IPS DF 19.7 (cell line): ENCODE results near the gene RIPPLY3.

ENCODE experiments used
- DNase-seq: peaks from one replicate; pipeline ENCODE4 v3.0.0-alpha.2; 2013; ENCODE audit warnings: low read depth, low spot score

Gene RIPPLY3

DNA sequence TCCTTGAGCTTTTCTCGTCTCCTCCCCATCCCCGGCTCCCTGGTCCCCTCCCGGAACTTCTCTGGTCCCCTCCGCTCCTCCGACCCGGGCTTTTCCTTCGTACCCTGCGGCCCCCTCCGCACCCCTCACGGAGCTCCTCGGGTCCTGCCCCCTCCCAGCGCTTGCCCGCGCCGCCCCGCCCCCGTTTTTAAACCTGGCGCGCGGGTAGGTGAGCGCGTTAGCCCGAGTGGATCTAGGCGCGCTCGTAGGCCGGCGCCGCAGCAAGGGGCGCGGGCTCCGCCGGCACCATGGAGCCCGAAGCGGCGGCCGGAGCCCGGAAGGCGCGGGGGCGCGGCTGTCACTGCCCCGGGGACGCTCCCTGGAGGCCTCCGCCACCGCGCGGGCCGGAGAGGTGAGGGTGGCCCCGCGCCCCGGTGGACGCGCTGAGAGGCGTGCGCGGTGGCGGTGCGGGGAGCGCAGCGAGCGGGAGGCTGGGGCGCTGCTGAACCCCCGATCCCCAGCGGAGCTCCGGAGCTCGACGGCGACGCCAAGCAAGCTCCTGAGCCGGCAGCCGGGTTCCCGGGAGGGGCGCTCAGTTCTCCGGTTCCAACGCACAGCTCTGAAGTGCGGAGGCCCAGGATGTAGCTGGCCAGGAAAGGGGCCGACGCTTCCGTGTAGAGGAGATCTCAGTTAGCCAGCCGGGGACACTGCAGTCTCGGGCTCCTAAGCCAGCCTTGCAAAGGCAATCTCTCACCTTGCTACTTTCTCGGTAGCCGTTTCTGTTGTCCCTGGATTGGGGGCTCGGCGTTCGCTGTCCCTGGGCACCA lies at the start of gene RIPPLY3:
RIPPLY3 (plus strand) TSS at position 217 of the 806 bp plus-strand sequence; CDS start at position 288, 71 bp downstream.
- no peak for DNase-seq

DNA sequence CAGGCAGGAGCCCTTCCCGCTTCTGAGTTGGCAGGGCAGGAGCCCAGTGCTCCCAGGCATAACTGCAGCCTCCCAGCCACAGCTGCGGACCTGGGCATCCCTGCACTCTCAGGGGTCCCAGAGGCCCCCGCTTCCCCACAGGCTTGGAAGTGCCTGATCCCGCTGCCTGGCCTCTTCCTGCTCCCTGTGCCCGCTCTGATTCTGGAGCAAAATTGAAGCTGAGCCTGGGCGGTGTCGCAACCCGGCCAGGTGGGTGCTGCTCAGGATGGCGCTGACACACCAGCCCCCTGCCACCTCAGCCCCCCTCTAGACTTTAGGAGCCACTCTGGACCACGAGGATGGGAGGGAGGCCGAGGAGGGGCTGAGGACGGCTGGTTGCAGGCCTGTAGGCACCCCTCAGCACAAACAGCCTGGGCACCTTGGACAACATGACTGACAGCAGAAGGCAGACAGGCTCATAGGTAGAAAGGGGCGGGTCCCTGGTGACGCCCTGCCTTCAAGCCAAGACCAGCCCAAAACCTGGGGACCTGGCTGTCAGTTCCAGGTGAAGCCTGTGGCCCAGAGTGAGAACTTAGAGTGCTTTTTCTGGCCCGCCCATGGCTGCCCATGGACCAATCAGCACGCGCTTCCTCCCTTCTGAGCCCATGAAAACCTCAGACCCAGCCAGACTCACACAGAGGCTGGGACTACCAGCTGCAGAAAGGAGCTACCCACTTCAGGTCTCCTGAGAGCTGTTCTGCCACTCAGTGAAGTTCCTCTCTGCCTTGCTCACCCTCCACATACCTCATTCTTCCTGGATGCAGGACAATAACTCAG lies 47.3 kb upstream of the RIPPLY3 start:
- peak; percentile 38 for DNase-seq

DNA sequence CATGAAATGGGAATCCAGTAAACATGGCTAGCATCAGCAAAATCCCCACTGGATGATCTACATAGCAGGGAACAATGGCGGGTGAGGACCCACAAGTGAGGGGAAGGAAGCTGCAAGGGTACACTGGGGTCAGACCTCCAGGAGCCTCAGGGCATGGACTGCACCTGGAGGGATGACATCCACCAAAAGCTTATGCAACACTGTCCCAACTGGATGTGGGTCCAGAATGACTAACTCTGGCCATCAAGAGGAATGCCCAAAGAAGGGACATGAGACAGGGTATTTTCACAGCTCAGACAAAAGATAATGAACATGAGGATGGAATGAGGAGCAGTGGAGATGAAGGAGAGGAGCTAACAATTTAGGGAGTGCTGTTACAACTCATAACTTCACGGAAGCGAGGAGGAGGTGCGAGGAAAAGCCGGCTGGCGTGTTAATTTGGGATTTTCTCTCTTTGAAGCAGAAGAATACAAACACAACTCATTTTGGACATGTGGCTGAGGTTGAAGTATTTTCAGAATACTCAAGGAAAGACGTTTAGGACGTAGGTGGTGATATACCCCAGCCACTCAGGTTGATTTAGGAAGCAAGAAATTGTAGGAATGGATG lies 45.7 kb upstream of the RIPPLY3 start:
- DNase-seq, result no peak

- DNase-seq, result no peak
These were observed 44.3 kb upstream of the RIPPLY3 start for GRCh38 chr21:36962098-36962780.

- DNase-seq, result no peak
These were observed 42.1 kb upstream of the RIPPLY3 start for GRCh38 chr21:36964398-36964797.

DNA sequence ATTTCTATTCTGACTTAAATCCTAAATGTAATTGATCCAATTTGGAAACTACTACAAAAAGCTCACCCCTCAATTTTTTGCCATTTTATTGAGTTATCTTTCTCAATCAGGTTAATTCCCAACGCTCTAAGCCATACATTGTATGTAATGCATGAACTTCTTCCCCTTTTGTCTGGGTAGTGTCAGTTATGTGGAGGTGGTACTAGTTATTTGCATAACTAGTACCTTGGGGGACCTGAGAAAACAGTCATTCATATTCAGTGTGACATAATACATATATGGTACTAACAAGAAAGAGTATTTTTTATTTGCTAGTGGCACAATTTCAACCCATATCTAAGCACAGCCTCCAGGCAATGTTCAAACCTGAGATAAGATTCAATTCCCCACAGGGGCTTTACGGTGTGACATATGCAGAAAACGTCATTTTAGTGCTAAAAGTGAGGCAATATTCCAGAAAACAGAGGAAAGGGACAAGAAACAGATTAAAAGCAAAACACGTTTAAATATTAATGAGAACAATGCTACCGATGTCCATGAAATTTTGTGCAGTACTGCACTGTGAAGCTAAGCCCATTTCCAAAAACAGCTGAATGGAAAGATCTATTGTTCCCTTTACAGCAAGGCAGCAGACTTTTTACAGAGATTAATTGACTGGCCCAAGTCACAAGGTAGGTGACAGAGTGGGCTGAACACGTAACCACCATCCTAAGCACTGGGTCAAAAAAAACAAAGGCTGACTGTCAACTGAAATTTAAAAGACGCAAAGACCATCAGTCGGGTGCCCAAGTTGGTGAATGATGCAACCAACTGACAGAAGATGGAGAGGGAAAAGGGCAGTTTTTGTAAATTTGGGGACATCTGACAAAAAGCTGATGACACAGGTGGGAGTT lies 41.4 kb upstream of the RIPPLY3 start:
- no peak for DNase-seq

GRCh38 chr21:36965720-36966065 lies 40.8 kb upstream of the RIPPLY3 start:
- DNase-seq, result no peak

GRCh38 chr21:36966066-36966820 lies 40.3 kb upstream of the RIPPLY3 start, which contains the start of gene HLCS:
HLCS (minus strand) TSS chr21:36966669; CDS start chr21:36966638, 31 bp downstream.
- no peak for DNase-seq

- no peak for DNase-seq
These were observed 39.4 kb upstream of the RIPPLY3 start for GRCh38 chr21:36966821-36967768.

DNA sequence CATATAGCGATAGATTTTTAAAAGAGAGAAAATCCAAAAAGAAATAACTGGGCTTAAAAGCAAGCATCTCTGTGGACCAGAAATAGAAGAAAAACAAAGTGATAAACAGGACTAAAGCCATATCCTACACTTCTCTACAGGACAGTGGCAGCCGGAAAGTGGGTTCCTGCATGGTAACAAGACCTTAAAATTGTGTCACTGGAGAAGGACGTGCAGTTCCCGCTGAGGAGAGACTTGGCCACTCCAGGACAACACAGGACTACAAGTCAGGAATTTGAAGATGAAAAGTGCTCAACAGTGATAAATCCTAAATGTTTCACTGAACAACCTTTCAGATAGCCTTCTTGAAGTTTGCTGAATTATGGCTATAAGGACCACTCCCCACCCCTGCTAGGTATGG lies 38.1 kb upstream of the RIPPLY3 start:
- DNase-seq, result no peak

DNA sequence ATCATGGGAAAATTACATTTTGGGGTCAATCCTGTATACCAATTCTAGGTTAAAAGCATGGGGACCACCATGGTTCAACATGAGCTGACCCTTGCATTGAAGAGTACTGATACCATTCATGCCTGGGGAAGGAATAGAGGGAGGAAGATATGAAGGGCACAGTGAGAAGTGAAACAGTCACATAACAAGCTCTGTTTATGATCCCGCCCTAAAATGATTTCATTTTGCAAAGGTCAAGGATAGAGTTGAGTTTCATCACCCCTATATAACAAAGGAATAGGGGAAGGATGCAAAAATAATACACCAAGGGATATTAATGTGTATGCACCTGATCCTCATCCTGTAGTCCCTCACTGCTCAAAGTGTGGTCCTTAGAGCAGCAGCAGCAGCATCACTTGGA lies 37.5 kb upstream of the RIPPLY3 start:
- DNase-seq, result no peak

GRCh38 chr21:36973986-36974850 lies 32.3 kb upstream of the RIPPLY3 start:
- DNase-seq, result no peak

DNA sequence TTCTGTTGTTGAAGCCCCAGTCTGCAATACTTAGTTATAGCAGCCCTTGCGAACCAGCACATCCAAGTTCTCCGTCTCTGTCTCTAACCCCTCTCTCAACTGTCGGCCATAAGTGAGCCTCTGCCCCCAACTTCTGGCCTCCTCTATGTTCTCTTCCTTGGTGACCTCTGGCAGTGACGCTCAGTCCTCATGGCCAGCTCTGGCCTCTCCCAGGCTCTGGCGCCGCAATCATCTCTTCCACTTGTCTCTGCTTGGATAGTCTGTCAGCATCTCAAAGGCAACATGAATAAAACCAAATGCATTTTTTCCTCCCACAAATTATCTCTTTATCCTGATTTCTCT lies 31.7 kb upstream of the RIPPLY3 start:
- no peak for DNase-seq

- no peak for DNase-seq
These were observed 30.2 kb upstream of the RIPPLY3 start for GRCh38 chr21:36976228-36976861.

GRCh38 chr21:36976882-36977651 lies 29.4 kb upstream of the RIPPLY3 start:
- peak; percentile 40 for DNase-seq

- DNase-seq, result no peak
These were observed 26.0 kb upstream of the RIPPLY3 start for GRCh38 chr21:36980280-36981048.
